ENCODE data around the gene PRPF31.

DNA sequence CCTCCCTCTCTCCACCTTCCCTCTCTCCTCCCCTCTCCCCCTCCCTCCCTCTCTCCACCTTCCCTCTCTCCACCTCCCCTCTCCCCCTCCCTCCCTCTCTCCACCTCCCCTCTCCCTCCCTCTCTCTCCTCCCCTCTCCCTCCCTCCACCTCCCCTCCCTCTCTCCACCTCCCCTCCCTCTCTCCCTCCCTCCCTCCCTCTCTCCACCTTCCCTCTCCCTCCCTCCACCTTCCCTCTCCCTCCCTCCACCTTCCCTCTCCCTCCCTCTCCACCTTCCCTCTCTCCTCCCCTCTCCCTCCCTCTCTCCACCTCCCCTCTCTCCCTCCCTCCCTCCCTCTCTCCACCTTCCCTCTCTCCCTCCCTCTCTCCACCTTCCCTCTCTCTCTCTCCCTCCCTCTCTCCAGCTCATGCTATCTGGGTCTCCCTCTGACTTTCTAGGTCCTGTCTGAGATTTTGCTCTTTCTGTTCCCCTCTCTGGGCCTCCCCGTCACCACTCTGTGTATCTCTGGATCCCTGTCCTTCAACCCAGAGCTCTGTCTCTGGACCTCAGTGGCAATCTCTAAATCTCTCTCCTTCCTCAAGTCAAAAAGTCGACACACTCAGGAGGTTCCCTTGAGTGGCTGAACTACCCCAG, 18.5 kb downstream of the PRPF31 start:
- TF ChIP-seq, protein P1, sequence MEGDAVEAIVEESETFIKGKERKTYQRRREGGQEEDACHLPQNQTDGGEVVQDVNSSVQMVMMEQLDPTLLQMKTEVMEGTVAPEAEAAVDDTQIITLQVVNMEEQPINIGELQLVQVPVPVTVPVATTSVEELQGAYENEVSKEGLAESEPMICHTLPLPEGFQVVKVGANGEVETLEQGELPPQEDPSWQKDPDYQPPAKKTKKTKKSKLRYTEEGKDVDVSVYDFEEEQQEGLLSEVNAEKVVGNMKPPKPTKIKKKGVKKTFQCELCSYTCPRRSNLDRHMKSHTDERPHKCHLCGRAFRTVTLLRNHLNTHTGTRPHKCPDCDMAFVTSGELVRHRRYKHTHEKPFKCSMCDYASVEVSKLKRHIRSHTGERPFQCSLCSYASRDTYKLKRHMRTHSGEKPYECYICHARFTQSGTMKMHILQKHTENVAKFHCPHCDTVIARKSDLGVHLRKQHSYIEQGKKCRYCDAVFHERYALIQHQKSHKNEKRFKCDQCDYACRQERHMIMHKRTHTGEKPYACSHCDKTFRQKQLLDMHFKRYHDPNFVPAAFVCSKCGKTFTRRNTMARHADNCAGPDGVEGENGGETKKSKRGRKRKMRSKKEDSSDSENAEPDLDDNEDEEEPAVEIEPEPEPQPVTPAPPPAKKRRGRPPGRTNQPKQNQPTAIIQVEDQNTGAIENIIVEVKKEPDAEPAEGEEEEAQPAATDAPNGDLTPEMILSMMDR (IDR thresholded peaks at IDR 0.05) = no peak
- TF ChIP-seq POLR2A (IDR thresholded peaks at IDR 0.05) (no peak), POLR2AphosphoS5 (IDR thresholded peaks at IDR 0.05) (no peak), EP300 (IDR thresholded peaks at IDR 0.05) (no peak)
